CD4-positive, alpha-beta T cell treated with Interleukin-6 at 100 ng/mL for 8 hours (primary cell): ENCODE results near the gene PSME1.

Experiments
- DNase-seq: peaks from one replicate; pipeline ENCODE4 v3.0.0-alpha.2; 2020; ENCODE audit warnings: mixed read lengths, low spot score

PSME1 gene

DNA sequence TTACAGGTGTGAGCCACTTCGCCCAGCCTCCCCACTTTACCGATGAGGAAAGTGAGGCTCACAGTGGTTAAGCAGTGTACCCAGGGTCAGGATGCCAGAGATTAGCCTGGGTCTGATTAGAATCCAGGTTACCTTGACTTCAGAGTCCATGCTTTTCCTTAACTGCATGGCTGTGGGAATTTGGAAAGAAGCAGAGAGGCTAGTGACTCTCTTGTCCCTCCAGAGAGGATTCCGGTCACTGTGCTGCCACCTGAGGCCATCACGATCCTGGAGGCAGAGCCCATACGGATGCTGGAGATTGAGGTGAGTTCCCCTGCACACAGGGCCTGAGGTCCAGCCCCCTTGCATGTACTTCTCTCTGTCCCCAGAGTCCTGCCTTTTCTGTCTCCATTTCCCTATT, 40.6 kb downstream of the PSME1 start:
- no peak for DNase-seq

DNA sequence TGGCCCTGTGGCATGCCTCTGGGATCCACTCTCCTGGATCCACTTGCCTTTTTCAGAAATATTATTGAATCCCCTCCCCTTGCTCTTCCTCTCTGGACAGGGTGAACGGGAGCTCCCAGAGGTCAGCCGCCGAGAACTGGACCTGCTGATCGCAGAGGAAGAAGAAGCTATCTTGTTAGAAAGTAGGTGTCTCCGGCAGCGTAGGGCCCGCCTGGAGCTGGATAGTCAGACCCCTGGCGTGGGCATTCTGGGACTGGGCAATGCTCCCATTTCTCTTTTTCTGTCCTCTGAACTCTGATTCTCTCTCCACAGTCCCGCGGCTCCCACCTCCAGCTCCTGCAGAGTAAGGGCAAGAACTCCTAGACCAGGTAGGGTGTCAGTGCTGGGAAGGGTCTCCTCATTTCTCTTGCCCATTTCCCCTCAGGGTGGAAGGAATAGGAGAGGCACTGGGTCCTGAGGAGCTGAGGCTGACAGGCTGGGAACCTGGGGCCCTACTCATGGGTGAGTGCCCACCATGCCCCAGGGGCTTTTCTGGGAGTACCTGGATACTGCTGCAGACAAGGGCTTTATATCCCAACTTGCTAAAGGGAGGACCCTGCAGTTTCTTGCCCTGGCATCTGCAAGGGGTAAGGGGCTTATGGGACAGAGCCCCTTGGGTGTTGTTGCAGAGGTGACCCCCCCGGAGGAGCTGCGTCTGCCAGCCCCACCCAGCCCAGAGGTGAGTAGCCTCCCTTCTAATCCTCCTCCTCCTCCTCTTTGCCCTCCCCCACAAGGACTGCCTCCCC, 41.2 kb downstream of the PSME1 start:
- DNase-seq, result no peak

DNA sequence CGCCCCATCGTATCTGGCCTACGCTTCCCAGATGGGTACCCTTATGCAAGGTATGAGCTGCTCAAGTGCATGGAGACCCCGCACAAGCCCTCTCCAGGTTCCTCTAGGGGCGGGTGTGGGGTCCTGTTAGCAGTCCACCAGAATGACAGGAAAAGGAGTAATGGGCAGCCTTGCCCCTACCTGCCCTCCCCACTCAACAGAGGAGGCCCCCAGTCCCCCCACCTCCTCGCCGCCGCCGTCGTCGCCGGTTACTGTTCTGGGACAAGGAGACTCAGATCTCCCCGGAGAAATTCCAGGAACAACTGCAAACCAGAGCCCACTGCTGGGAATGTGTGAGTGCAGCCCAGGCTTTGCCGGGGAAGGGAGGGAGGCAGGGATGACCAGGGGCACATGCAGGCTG, 41.9 kb downstream of the PSME1 start:
- DNase-seq, result no peak

DNA sequence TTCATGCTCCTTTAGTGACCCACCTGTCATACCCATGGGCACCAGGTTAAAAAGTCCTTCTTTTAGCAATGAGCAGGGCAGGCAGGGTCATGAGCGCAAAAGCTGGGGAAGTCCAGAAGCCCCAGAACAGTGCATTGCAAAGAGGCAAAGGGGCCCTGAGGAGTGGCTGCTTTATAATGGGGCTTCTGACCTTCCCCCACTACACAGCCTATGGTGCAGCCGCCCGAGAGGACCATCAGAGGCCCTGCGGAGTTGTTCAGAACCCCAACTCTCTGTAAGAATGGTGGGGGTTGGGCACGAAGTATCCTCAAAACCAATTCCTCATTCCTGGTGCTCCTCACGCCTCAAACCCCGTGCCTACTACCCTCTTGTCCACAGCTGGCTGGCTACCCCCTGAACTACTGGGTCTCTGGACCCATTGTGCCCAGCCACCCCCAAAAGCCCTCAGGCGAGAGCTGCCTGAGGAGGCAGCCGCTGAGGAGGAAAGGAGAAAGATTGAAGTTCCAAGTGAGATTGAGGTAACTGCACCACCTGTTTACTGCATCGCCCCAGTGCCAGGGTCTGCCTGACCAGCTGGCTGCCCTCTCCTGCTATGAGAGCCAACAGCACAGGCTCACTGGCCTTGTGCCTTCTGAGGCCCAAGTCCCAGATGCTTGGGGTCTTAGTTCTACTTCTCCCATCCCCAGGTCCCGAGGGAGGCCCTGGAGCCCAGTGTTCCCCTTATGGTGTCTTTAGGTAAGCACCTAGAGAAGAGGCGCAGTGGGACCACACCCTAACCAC, 42.6 kb downstream of the PSME1 start:
- DNase-seq, result no peak

DNA sequence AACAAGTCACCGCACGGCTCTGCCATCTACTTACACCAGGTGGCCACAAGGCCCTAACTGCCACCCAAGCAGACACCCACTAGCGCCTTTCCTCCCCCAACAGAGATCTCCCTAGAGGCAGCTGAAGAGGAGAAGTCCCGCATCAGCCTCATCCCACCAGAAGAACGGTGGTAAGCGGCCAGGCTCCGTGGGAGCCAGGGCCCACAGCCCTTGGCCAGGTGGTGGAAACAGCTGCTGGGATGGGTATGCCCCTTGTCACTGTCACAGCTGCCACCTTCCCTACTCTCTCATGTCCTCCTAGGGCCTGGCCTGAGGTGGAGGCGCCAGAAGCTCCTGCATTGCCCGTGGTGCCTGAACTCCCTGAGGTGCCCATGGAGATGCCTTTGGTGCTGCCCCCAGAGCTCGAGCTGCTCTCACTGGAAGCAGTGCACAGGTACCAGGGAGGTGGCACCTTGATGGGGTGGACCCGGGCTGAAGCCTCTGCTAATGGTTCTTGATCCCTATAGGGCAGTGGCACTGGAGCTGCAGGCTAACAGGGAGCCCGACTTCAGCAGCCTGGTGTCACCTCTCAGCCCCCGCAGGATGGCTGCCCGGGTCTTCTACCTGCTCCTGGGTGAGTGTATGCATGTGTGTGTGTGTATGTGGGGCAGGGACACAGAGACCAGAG, 43.4 kb downstream of the PSME1 start:
- DNase-seq, result no peak

DNA sequence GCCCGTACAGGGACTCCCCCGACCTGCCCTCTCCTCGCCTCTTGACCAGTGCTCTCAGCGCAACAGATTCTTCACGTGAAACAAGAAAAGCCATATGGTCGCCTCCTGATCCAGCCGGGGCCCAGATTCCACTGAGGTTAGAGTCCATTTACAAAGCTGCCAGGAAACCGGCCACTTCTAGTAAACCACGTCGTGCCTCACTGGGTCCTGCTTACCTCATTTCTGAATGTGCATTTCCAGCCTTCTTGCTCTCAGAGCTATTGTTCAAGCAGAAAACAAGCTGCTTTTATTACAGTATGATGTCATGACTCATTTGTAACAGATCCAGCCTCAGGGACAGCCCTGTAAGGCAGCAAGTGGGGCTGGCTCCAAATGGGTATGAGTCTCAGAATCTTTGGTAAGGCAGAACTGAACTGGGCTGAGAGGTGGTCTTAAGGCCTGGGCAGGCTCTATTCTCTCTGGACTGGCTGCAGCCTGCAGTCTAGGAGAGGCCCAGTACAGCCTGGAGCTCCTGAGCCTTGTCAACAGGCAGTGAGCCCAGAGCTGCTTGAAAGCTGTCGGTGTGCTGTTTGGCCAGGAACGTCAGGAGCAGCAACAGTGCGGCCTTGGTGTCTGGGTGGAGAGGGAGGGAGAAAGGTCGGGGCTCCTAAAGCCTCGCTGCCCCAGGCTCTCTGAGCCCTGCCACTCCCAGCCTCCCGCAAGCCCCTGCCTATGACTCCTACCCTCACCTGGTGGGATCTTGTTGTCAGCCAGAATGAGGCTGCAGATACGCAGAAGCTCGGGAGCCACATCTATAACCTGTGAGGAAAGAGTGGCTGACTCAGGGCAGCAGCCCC, 44.2 kb downstream of the PSME1 start:
- no peak for DNase-seq

DNA sequence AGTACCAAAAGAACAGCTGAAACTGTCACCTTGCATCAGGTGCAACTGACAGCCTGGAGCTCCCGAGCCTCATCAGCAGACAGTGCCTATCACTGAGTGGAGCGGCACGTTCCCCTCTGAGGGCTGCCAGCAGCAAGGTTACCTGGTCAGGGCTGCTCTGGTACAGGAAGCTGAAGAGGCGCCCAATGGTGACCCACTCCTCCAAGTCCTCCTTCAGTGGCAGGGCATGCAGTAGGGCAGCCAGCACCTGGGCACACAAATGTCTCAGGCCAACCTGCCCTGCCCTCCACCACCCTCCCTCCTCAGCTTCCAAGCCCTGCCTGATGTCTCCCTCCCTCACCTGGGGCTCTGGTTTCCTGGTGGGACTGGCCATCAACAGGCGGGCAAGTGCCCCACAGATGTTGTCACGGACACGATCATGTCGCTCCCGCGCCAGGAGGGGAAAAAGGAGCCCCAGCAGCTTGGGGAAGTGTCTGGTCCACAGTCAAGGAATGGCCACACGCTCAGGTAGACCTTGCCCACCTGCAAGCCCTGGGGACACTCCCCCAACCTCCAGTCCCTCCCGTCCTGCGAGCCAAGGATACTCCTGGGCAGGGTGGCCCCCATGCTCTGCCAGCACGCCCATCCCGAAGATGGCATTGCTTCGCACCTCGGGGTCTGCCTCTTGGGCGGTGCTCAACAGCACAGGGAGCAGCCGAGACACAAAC, 45.5 kb downstream of the PSME1 start:
- DNase-seq, result no peak

DNA sequence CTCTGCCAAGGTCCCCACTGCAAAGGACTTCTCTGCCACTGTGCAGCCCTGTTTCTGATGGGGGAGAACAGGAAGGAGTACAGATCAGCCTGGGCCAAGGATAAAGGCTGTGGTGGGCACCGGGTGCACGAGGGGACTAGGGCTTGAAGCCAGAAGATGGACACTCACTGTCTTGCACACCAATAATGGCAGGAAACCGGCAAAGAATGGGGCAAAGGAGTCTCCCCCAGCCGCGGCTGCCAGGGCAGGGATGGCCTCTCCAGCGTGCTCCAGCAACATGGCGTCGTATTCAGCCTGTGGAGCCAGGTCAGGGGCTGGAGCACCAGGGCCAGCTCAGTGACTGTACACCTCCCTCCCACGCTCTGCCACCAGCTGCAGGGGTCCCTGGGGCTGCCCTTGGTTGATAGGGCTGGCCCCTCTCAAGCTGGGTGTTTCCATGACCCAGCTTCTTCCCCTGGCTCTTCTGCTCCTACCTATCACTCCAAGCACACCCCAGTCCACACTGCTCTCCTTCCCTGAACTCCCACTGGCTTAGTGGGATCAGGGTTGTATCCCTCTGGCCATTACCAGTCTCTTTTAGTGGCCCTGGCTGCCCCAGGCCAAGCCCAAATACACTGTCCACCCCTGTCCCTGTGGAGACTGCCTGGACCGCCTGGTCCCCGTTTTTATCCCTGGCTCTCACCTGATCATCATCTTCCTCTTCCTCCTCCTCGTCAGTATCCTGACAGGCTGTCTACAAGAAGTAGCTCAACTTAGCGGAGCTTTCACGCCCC, 46.3 kb downstream of the PSME1 start:
- DNase-seq, result no peak

DNA sequence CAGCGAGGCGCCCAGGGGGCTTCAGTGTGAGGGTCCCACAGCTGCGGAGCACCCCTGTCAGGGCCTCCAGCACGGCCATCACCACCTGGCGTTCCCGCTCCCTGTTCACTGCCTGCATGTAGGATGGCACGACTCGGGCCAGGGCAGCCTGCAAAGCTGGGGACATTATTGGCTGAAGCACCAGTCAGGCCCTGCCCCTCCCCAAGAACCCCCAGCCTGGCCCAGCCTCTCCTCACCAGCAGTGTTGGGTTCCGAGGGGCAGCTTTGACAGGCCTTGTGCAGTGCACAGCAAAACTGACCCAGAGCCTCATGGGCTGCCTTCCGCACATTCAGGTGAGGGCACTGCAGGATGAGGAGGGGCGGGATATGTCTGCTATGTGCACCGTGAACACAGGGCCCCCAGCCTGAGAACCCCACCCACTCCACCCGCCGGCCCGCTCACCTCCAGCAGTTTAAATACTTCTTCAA, 47.1 kb downstream of the PSME1 start:
- no peak for DNase-seq

DNA sequence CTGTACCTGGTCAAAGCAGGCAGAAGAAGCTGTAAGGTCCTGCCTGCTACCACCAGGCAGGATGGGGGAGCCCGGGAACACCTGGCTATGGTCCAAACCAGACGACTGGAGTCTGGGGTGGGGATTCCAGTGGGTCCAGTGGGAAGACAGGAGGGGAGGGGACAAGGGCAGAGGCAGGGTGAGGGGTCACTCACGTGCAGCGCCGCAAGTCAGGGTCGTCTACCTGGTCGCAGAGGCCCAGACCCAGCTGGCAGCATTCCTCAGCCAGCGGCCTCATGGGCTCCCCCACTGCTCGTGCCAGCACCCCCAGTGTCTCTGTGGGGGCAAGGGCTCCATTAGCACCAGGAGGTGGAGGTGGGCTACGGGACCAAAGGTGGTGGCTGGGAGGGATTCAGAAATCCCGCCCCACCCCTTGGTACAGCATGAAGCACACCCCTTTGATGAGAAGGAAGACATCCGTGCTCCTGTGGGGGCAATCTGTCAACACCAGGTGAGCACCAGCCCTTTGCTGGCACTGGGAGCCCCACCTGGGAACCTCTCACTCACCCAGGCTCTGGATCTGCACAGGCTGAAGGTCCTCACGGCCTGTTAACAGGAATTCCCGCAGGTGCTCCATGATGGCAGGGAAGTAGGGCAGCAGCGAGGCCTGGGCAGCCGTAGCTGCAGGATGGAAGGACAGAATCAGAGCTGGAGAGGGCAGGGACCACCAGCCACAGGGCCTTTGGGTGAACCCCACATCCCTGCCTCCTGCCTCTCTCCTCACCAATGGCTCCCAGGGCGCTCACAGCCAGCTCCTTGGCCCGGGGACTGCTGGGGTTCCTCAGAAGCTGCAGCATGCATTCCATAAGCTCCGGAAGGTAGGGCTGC, 48.3 kb downstream of the PSME1 start:
- no peak for DNase-seq

DNA sequence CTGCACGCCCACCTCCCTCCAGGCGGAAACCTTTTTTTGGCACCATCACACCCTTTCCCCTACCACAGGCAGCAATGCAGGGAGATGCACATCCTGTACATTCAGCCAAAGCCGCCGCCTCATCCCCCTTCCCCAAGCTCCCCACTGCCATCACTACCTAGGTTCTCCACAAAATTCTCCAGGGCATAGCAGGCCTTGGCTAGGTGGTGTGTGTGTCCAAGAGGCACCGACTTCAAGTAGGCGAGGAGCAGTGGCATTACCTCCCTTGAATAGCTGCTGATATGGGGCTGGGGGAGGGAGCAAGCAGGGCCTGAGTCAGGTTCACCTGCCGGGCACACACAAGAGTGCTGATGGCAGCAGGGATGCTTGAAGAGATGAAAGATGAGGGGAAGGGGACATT, 49.0 kb downstream of the PSME1 start:
- no peak for DNase-seq

DNA sequence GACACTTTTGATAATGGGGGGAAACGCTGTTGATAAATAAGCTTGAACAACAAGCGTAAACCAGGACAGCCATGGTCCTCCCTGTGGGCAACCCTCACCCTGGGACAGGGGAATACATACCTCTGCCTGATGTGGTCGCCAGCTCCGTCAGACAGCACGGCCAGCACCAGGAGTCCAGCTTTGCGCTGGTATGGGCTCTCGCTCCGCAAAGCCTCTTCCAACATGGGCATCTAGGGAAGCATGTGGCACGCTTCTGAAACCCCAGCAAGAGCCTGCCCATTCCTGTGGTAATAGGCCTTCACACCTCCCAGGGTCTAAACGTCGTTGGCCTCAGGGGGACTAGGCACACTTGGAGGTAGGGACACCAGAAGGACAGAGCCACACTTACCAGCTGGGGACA, 49.7 kb downstream of the PSME1 start:
- DNase-seq, result no peak

DNA sequence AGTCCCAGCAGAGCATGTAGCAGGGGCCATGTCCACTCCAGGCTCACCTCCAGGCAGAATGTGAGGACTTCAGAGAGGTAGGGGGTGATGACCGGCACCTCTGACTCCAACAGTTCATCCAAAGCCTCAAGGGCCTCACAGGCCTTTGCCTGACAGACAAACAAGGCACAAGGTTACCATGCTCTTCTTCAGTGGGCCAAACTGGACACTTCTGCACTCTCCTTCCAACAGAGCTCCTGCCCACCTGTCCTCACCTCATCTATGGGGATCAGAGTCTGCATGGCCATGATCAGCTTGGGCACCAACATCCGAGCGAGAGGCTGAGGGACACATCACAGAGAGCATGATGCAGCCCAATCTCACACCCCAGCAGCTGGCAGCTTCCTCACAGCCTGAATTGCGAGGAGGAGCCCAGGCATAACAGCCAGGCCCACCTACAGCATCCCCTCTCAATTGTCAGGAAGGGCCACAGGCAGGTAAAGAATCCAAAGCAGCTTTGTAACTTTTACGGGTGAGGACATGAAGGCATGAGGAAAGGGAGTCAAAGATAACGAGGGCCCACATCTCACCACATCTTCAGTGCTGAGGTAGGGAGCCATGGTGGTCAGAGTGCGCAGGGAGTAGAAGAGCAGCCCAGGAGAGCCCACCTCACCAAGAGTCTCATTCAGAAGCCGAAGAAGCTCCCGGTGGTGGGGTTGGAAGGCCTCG, 51.0 kb downstream of the PSME1 start:
- DNase-seq, result no peak

DNA sequence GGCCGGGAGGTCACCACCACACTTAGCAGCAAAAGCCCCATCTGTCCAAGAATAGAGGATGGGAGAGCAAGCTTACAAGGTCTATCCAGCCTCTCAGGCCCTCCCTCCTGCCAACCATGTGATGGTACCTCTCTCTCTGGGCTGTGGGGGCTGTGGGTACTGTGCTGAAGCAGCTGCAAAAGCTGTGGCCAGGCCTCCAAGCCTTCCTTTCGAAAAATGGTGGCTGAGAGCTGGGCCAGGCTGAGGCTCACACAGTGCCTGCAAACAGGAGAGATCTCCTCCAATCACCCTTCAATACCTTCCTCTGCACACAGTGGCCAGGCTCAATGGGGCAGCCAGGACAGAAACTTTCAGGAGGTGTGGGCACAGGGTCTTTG, 51.5 kb downstream of the PSME1 start:
- DNase-seq, result no peak
